Endothelial cell of umbilical vein (primary cell): ENCODE results near the gene DAZAP1. TPM values are rescaled to one million over a fixed set of nuclear protein-coding genes. Genes with fewer than 3 reads are reported as not detected.

Experiments
- BruUV-seq: library from RNA; stranded (reverse); fragments of 400-500 nt; replicated peaks from 2 replicates; lab custom pipeline; 2021; lab: Mats Ljungman, UMichigan
- CTCF ChIA-PET: fragments of 300-600, 350-600 bp; sonication (Branson Sonifier 250); formaldehyde crosslinking; loops from one replicate; lab custom pipeline; 2021; ENCODE audit warnings: antibody characterized with exemption, inconsistent platforms; lab: Charles Lee
- POLR2A ChIA-PET: fragments of 300-600, 350-600 bp; sonication (Branson Sonifier 250); formaldehyde crosslinking; loops from one replicate; lab custom pipeline; 2021; ENCODE audit warnings: antibody characterized with exemption, inconsistent platforms; lab: Charles Lee
- DNase-seq: peaks from one replicate; pipeline ENCODE4 v3.0.0-alpha.2; 2011; ENCODE audit warnings: low read depth, low spot score
- FAIRE-seq: peaks from 2 replicates; lab custom pipeline; 2011; peaks lifted over from hg19 to GRCh38; lab: Jason Lieb, UNC
- H2AFZ ChIP-seq: 2 replicates; pipeline ENCODE4 v1.6.0; 2012; ENCODE audit warnings: low read depth, low read length, control low read depth, inconsistent platforms
- H3K27ac ChIP-seq: 2 replicates; pipeline ENCODE4 v1.5.1; 2011; ENCODE audit warnings: low read depth, mild to moderate bottlenecking, control low read depth, low read length, moderate library complexity; ENCODE audit not compliant: insufficient read depth
- H3K27me3 ChIP-seq, 2 experiments: 2 replicates each; pipeline versions ENCODE4 v1.6.0 to v1.6.1; 2011; ENCODE audit warnings: low read length in 2 of 2, mixed read lengths in 1 of 2; ENCODE audit not compliant: control insufficient read depth in 2 of 2, insufficient read depth in 2 of 2
- H3K36me3 ChIP-seq, 2 experiments: 2 replicates in 1 of 2; 3 replicates in 1 of 2; pipeline ENCODE4 v1.5.1; 2011; ENCODE audit warnings: low read length in 2 of 2, mild to moderate bottlenecking in 1 of 2, moderate library complexity in 1 of 2; ENCODE audit not compliant: control insufficient read depth in 2 of 2, insufficient read depth in 2 of 2; ENCODE audit errors: extremely low read depth in 1 of 2
- H3K4me1 ChIP-seq: 3 replicates; pipeline ENCODE4 v1.5.1; 2011; ENCODE audit warnings: mild to moderate bottlenecking, low read length; ENCODE audit not compliant: control insufficient read depth, insufficient read depth; ENCODE audit errors: extremely low read depth
- H3K4me2 ChIP-seq: 2 replicates; pipeline ENCODE4 v1.6.1; 2011; ENCODE audit warnings: low read length, control low read depth, mixed read lengths; ENCODE audit not compliant: insufficient read depth
- H3K4me3 ChIP-seq, 3 experiments: fragments of 200-600 bp in 1 of 3; sonication (generic), shearing (Covaris generic) in 1 of 3; replicated peaks in 1 of 3; 2 replicates each; pipeline ENCODE4 v1.5.1; 2011 to 2016; ENCODE audit warnings: control low read depth in 3 of 3, low read length in 3 of 3, mild to moderate bottlenecking in 2 of 3, inconsistent platforms in 1 of 3, low read depth in 1 of 3, moderate library complexity in 1 of 3; ENCODE audit not compliant: insufficient read depth in 1 of 3
- H3K79me2 ChIP-seq: 2 replicates; pipeline ENCODE4 v1.6.0; 2012; ENCODE audit warnings: low read length, inconsistent platforms; ENCODE audit not compliant: control insufficient read depth, insufficient read depth
- H3K9ac ChIP-seq: replicated peaks from 2 replicates; pipeline ENCODE3; 2011; ENCODE audit warnings: low read length, control low read depth; ENCODE audit not compliant: insufficient read depth; ENCODE audit errors: extremely low read depth
- H3K9me1 ChIP-seq: replicated peaks from 3 replicates; pipeline ENCODE4 v1.6.0; 2011; ENCODE audit warnings: mild to moderate bottlenecking, low read length; ENCODE audit not compliant: control insufficient read depth, insufficient read depth; ENCODE audit errors: extremely low read depth
- H3K9me3 ChIP-seq: replicated peaks from 2 replicates; pipeline ENCODE4 v1.5.1; 2012; ENCODE audit warnings: low read length, inconsistent platforms; ENCODE audit not compliant: control insufficient read depth, insufficient read depth
- H4K20me1 ChIP-seq: replicated peaks from 2 replicates; pipeline ENCODE3; 2011; ENCODE audit warnings: mild to moderate bottlenecking, low read length; ENCODE audit not compliant: control insufficient read depth, insufficient read depth; ENCODE audit errors: extremely low read depth
- CTCF ChIP-seq, 2 donors: IDR thresholded peaks; 1 replicate in 1 of 2; 2 replicates in 1 of 2; pipeline ENCODE4 v1.5.1; 2011; ENCODE audit warnings: low read length in 2 of 2, mild to moderate bottlenecking in 2 of 2, moderate library complexity in 2 of 2, control low read depth in 1 of 2, inconsistent platforms in 1 of 2, low read depth in 1 of 2; ENCODE audit not compliant: insufficient read depth in 1 of 2; ENCODE audit errors: extremely low read depth in 1 of 2
- EZH2 ChIP-seq: IDR thresholded peaks from 2 replicates; pipeline ENCODE4 v1.6.1; 2012; ENCODE audit warnings: borderline replicate concordance, low read depth, mild to moderate bottlenecking, moderate library complexity, low read length, inconsistent platforms; ENCODE audit not compliant: severe bottlenecking
- FOS ChIP-seq: IDR thresholded peaks from 2 replicates; pipeline ENCODE4 v1.6.1; 2011; ENCODE audit warnings: mild to moderate bottlenecking, low read length, moderate library complexity, borderline replicate concordance; ENCODE audit not compliant: insufficient read depth
- GATA2 ChIP-seq: IDR thresholded peaks from 2 replicates; pipeline ENCODE4 v1.7.0; 2011; ENCODE audit warnings: low read depth, mild to moderate bottlenecking, moderate library complexity, mixed read lengths, low read length; ENCODE audit not compliant: insufficient read length, insufficient read depth
- JUN ChIP-seq: IDR thresholded peaks from 2 replicates; pipeline ENCODE4 v1.6.1; 2011; ENCODE audit warnings: borderline replicate concordance, low read depth; ENCODE audit not compliant: insufficient read length, insufficient read depth
- MAX ChIP-seq: IDR thresholded peaks from 2 replicates; pipeline ENCODE4 v1.6.1; 2011; ENCODE audit not compliant: insufficient read depth, insufficient read length
- MYC ChIP-seq: IDR thresholded peaks from one replicate; pipeline ENCODE4 v1.6.1; 2011; ENCODE audit warnings: mild to moderate bottlenecking, low read depth, low read length
- POLR2A ChIP-seq: IDR thresholded peaks from 2 replicates; pipeline ENCODE4 v1.6.1; 2012; ENCODE audit warnings: low read depth, mild to moderate bottlenecking, control low read depth, low read length
- POLR2AphosphoS5 ChIP-seq: IDR thresholded peaks from 2 replicates; pipeline ENCODE4 v1.6.1; 2012; ENCODE audit warnings: low read depth, mild to moderate bottlenecking, control low read depth, low read length, moderate library complexity; ENCODE audit not compliant: insufficient read depth
- dilution Hi-C: fragments of 300-500 bp; cut with MboI; formaldehyde crosslinking; loops from one replicate; pipeline ENCODE4 v1.15.0; 2019; ENCODE audit warnings: low sequenced_read_pairs; ENCODE audit not compliant: extremely low pct_ligation_motif_present
- intact Hi-C: fragments of 100-400 bp; cut with micrococcal nuclease; formaldehyde crosslinking; loops from one replicate; pipeline ENCODE4 v1.10.0; 2022
- polyA plus RNA-seq, 4 experiments: library from polyadenylated mRNA; depleted of rRNA in 3 of 4; stranded (reverse) in 3 of 4; unstranded in 1 of 4; fragments of >200 nt; gene quantifications; 2 replicates each; pipeline versions ENCODE4 v1.2.1 to v1.2.3, GENCODE V29; 2011 to 2012; ENCODE audit warnings: missing spikeins in 1 of 4
- total RNA-seq: library from RNA; stranded (reverse); gene quantifications from 2 replicates; pipeline ENCODE4 v1.2.3, GENCODE V29; 2021

Gene DAZAP1
- total and polyA plus RNA-seq, 2 donors (not counting 3 experiments of a cell fraction or from before 2014, with no cell fraction given): 50.1 to 187 TPM

GRCh38 chr19:1445185-1445931 lies 38.0 kb downstream of the DAZAP1 start:
- ChIA-PET CTCF (interaction anchor here (0.8 to 3.3 kb wide), 10 partner anchors 9 to 166 kb away, joined by 3 to 28 read pairs (median 6); partner anchors contain the start of gene PLK5), POLR2A (no interaction called here)
- TF ChIP-seq JUN (no peak), POLR2A (no peak), POLR2AphosphoS5 (peak; percentile 65), CTCF (IDR thresholded peaks at IDR 0.05; ENCODE audit: extremely low read depth in 1 of 2, insufficient read depth in 1 of 2, low read depth in 1 of 2, low read length in 2 of 2) (peak; percentile 81 to 96), GATA2 (no peak), MYC (no peak), FOS (no peak), EZH2 (no peak), MAX (no peak)
- Histone ChIP-seq H3K79me2 (peaks cover 13% of the 10 kb centered on the region), H3K9me3 (no peaks in the 10 kb centered on the region), H2AFZ (no peak overlapping the region), H4K20me1 (no peaks in the 10 kb centered on the region), H3K9me1 (no peaks in the 10 kb centered on the region), H3K4me2 (peak overlapping the region; percentile 33), H3K27ac (no peak overlapping the region), H3K9ac (no peak overlapping the region), H3K27me3 (peaks cover 14 to 33% of the 10 kb centered on the region in 2 experiments), H3K4me1 (no peaks in the 10 kb centered on the region), H3K36me3 (peaks cover 7 to 17% of the 10 kb centered on the region in 2 experiments), H3K4me3 (peak overlapping the region in 1 of 3 experiments; percentile 14)
- dilution Hi-C loops: no loop called here
- intact Hi-C loops: no loop called here
- DNase-seq: peak; percentile 52
- peak; percentile 75 for FAIRE-seq
- BruUV-seq: no TSS peak
